ENCODE results near the gene KCNQ1.

The KCNQ1 gene

GRCh38 chr11:2665526-2666400 lies 221.0 kb downstream of the KCNQ1 start:
- DNase-seq (ENCODE audit: low spot score) = no peak

DNA sequence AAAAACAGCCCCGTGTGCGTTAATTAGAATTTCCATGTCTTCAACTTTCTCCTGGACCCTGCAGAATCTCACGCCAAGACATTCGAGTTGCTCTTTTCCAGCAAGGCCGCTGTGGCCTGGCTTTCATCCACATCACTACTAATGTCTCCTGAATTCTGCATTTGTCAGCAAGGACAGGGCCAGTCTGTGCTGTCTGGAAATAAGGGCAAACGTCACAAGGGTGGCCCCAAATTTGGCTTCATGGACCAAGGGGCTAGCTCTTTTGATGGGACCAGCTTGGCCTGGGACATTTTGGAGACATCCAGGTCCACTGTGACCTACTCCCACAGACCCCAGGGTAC lies 221.6 kb downstream of the KCNQ1 start:
- no peak for DNase-seq (ENCODE audit: low spot score)

- DNase-seq (ENCODE audit: low spot score) = no peak
Measured at GRCh38 chr11:2666828-2667570, 222.2 kb downstream of the KCNQ1 start.

- no peak for DNase-seq (ENCODE audit: low spot score)
Measured at GRCh38 chr11:2667940-2668339, 223.1 kb downstream of the KCNQ1 start.

DNA sequence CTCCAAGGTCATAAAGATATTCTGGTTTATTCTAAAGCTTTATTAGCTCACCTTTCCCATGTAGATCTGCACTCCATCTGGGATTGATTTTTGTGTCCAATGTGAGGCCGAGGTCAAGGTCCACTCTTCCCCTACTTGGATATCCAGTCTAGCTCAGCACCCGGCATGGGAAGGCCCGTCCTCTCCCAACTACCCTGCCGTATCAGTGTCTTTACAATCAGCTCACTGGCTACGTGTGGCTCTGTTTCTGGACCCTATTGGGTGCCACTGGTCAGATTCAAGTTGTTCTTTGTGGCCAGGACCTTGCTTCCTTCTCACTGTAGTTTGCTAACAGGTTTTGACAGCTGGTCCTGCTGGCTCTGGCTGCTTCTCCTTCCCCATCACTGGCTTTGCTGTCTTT lies 224.1 kb downstream of the KCNQ1 start:
- DNase-seq (ENCODE audit: low spot score) = no peak

DNA sequence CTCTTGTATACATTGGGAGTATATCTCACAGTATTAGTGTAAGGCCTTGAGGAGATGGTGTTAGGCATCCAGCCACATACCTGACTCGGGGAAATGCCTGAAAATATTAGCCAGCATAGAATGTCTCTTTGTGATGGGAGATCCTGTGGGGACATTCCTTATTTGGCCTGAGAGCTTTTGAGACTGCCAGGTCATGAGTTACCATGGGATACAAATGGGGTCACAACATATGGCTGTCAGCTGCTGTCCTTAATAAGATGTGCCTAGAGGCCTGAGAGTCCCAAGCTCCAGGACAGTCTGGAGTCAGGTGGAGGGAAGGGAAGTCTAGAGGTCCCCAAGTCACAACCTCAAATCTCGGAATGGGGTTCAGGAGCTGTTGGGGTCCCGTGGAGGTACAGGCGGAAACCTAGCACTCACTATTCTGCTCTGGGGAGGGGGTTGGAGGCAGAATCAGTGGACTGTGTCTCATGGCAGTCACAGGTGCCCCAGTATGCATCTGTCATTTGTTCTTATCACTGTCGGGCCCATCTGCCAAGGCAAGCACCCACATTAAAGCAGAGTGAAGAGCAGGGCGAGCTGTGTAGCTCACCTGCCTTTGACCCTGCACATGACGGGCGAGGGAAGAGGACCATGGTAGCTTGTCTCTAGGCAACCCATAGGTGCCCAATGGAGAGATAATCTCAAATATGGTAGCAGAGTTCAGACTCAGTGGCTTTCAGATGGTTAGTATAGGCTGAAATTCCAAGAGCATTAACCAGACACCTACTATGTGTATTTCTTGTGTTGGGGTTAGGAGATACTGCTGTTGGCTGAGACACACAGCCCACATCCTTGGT lies 225.0 kb downstream of the KCNQ1 start:
- DNase-seq (ENCODE audit: low spot score) = no peak

- DNase-seq (ENCODE audit: low spot score) = no peak
Measured at GRCh38 chr11:2670541-2671100, 225.8 kb downstream of the KCNQ1 start.

GRCh38 chr11:2671748-2672147 lies 226.9 kb downstream of the KCNQ1 start:
- no peak for DNase-seq (ENCODE audit: low spot score)

GRCh38 chr11:2672553-2673249 lies 227.9 kb downstream of the KCNQ1 start:
- DNase-seq (ENCODE audit: low spot score) = no peak

DNA sequence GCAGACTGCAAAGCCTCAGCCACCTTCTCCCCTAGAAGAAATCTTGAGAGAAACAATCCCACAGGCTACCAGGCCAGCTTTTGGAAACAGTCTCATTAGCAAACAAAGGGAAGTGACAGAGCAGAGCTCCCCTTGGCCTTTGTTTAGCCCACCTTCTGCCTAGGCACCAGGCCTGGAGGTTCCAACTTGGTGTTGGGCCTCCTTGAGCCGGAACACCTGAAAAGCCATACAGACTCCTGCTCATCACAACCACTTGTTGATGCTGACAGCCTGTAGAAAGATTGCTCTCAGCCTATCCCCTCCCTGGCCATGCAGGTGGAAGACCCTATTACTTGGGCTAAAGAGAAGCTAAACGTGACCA lies 228.4 kb downstream of the KCNQ1 start:
- DNase-seq (ENCODE audit: low spot score) = no peak

GRCh38 chr11:2673871-2674471 lies 229.2 kb downstream of the KCNQ1 start:
- no peak for DNase-seq (ENCODE audit: low spot score)

- DNase-seq (ENCODE audit: low spot score) = no peak
Measured at GRCh38 chr11:2674658-2675131, 229.9 kb downstream of the KCNQ1 start.

DNA sequence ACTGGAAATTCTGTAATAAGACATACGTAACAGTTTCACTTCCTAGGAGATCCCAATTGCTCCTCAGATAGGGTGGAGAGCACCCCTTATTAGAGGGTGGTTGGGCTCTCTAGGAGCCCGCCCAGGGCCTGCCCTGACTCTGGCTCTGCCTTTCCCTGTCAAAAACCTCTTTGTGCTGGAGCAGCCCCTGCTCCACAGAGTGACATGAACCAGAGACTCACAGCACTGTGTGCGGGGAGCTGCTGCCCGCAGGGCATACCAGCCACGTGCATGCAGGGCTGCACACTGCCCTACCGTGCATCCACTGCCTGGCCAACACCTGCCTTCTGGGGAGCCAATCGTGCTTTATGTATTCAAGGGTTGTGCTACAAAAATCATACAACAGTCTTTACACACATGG lies 230.7 kb downstream of the KCNQ1 start:
- DNase-seq (ENCODE audit: low spot score) = no peak

DNA sequence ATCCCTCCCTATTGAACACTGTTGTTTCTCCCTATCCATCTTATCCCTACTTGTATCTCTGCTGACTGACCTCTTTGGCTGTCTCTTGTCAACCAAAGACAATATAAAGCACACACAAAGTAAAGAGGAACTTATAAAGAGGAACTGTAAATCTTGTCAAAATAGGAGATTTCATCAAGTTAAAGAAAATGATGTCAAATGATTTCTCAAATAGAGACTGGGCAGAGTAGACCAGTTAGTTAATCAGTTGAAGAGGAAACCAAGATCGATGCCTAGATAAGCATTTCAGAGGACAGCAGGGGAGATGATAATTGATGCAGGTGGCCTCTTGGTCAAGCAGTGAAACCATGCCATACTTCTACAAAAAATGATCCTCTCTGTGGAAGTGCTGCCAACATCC lies 232.3 kb downstream of the KCNQ1 start:
- DNase-seq (ENCODE audit: low spot score) = no peak

- DNase-seq (ENCODE audit: low spot score) = no peak
Measured at GRCh38 chr11:2678396-2678795, 233.6 kb downstream of the KCNQ1 start.

DNA sequence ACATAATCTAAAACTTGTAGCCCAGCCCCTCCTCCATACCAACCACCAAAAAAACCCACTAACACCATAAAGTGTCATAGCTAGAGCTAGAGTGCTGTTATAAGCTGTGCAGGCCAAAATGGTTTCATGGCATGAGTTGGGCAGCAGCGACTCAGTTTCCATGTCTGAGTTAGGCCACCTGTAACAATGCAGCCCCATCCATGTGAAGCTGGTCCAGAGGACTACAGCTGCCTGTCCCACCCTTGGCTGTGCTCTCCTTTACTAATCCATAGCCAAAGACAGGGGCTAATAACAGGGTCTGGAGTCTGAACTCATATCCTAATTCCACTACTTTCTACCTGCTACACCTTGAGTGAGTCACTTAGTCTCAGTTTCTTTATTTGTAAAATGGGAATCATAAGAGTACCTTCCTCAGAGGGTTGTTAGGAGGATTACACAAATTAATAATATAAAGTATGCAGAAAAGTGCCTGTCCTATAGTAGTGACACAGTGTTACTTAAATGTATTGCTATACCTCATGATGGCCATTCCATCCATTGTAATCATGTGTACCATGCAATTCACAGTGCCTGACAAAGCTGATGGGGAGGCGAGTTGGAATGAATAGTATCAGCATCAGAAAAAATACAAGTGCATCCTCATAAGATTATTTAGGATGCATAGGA lies 234.3 kb downstream of the KCNQ1 start:
- DNase-seq (ENCODE audit: low spot score) = no peak

DNA sequence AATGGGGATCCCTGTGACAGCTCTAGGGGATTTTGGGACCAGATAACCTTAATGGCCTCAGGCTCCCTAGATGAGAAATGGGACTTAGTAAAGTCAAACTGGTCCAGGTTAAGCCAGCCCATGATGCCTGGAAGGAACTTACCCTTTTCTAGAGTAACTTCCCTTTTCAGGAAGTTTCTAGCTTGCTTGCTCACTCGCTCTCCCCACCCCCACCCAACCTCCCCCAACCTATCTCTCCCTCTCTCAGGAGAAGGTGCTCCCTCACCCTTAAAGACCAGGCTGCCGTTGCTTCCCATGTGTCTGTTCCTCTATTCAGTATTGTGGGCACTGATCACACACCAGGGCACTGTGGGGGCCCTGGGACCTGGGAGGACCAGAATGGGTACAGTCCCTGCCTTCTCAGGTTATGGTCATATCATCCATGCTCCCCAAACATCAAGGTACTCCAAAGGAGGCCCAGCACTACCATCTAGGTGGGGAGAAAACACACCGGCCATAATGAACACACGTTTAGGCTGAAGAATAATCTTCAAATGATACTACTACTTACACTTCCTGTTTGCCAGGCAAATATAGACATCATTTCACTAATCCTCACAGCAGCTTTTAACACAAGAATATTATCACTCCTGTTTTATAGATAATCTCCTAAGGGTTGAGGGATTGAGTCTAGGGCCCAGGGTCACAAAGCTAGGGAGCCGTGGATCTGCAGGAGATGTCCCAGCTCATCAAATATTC lies 236.8 kb downstream of the KCNQ1 start:
- DNase-seq (ENCODE audit: low spot score) = no peak

DNA sequence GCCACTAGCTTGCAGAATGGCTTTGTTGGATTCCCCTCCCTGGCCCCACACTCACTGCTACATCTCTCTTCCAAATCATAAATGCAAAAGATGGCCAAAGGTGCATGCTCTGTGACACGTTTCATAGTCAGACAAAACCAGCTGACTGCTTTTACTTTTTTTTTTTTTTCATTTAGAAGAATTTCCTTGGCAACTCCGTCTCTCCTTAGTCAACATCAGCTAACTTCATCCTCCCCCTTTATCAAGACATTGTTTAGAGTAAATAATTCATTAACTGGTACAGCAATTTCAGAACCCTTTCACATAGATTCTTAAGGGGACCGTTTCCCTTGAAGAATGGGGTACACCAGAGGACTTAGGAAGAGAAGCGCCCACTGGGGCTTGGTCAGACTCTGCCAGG lies 239.0 kb downstream of the KCNQ1 start:
- DNase-seq (ENCODE audit: low spot score) = no peak

DNA sequence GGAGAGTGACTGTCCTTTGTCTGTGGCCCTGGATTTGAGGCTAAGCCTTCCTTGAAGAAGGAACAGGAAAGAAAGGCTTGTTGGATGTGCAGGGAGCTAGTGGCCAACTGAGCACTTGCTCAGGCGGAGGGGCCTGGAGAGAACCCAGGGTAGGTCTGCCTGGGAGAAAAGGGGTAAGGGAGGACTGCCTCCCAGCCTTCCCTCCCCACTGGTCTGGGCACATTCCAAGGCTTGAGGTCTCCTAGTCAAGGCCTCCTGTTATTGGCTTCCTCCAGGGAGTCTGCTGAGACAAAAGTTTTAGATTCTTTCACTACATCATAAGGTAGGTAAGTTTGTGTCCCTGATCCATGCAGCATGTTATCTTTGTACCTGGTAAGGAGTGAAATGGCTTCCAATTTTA lies 239.8 kb downstream of the KCNQ1 start:
- no peak for DNase-seq (ENCODE audit: low spot score)

DNA sequence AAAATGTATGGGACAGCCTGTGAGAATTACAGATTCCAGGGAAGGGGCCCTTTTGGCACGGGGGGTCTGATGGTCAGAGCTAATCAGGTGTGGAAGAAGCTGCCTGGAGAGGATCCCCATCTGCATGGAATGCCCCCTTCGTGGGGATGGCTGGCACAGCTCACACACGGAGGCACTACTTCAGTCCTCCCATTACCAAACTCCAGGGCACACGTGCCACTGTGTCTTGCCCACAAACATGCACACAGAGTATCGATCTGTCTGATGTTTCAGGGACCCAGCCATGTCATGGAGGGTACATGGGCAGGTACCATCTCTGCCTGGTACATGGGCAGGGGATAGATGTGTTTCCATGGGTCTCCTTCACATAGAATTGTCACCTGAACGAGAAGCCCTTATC lies 240.2 kb downstream of the KCNQ1 start:
- DNase-seq (ENCODE audit: low spot score) = no peak

All from AG20443 (cell line).